ENCODE measurements around the gene PEAR1.

- TF ChIP-seq, protein P1, sequence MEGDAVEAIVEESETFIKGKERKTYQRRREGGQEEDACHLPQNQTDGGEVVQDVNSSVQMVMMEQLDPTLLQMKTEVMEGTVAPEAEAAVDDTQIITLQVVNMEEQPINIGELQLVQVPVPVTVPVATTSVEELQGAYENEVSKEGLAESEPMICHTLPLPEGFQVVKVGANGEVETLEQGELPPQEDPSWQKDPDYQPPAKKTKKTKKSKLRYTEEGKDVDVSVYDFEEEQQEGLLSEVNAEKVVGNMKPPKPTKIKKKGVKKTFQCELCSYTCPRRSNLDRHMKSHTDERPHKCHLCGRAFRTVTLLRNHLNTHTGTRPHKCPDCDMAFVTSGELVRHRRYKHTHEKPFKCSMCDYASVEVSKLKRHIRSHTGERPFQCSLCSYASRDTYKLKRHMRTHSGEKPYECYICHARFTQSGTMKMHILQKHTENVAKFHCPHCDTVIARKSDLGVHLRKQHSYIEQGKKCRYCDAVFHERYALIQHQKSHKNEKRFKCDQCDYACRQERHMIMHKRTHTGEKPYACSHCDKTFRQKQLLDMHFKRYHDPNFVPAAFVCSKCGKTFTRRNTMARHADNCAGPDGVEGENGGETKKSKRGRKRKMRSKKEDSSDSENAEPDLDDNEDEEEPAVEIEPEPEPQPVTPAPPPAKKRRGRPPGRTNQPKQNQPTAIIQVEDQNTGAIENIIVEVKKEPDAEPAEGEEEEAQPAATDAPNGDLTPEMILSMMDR (IDR thresholded peaks at IDR 0.05): no peak
- TF ChIP-seq EP300 (IDR thresholded peaks at IDR 0.05) (no peak), POLR2A (IDR thresholded peaks at IDR 0.05) (no peak)
Measured at GRCh38 chr1:156961709-156962108, 68.2 kb downstream of the PEAR1 start.
